Neural progenitor cell (in vitro differentiated cells): ENCODE measurements around the gene PRDM7. TPM values are rescaled to one million over a fixed set of nuclear protein-coding genes. Genes with fewer than 3 reads are reported as not detected.
"Not testable (repeated sequence)": the region's sequence is repeated elsewhere in the genome, so short reads cannot be mapped to it uniquely, and the experiment has no call there.

Source experiments
- DNase-seq: peaks from one replicate; pipeline ENCODE4 v3.0.0-alpha.2; 2016; ENCODE audit warnings: low spot score
- H2AFZ ChIP-seq: fragments of 200-600 bp; sonication (generic); replicated peaks from 2 replicates; pipeline ENCODE4 v1.6.1; 2016; ENCODE audit warnings: antibody characterized with exemption
- H3F3A ChIP-seq: fragments of 200-600 bp; sonication (generic); 2 replicates; pipeline ENCODE4 v1.6.1; 2016; ENCODE audit warnings: antibody characterized with exemption, low read depth
- H3K27ac ChIP-seq: fragments of 200-600 bp; sonication (generic); 2 replicates; pipeline ENCODE4 v1.5.1; 2016; ENCODE audit warnings: mild to moderate bottlenecking
- H3K27me3 ChIP-seq: fragments of 200-600 bp; sonication (generic); 2 replicates; pipeline ENCODE4 v1.6.1; 2016; ENCODE audit warnings: mild to moderate bottlenecking, moderate library complexity
- H3K36me3 ChIP-seq: fragments of 200-600 bp; sonication (generic); 2 replicates; pipeline ENCODE4 v1.5.1; 2016
- H3K4me1 ChIP-seq: fragments of 200-600 bp; sonication (generic); 2 replicates; pipeline ENCODE4 v1.6.1; 2016; ENCODE audit warnings: mixed run types
- H3K4me2 ChIP-seq: fragments of 200-600 bp; sonication (generic); 2 replicates; pipeline ENCODE4 v1.6.1; 2016
- H3K4me3 ChIP-seq: fragments of 200-600 bp; sonication (generic); 2 replicates; pipeline ENCODE4 v1.5.1; 2016
- H3K79me2 ChIP-seq: fragments of 200-600 bp; sonication (generic); 2 replicates; pipeline ENCODE4 v1.6.1; 2016; ENCODE audit warnings: low read depth
- H3K9ac ChIP-seq: fragments of 200-600 bp; sonication (generic); 2 replicates; pipeline ENCODE4 v1.6.1; 2016
- H3K9me3 ChIP-seq: fragments of 200-600 bp; sonication (generic); 2 replicates; pipeline ENCODE4 v1.5.1; 2016; ENCODE audit warnings: low read depth
- H4K20me1 ChIP-seq: fragments of 200-600 bp; sonication (generic); 2 replicates; pipeline ENCODE4 v1.6.1; 2016; ENCODE audit warnings: low read depth
- H3K27ac Mint-ChIP-seq: 3 replicates; pipeline ENCODE4 v1.8.0; 2021; ENCODE audit warnings: mixed read lengths
- H3K27me3 Mint-ChIP-seq: 2 replicates; pipeline ENCODE4 v1.8.0; 2022; ENCODE audit warnings: low read depth, mild to moderate bottlenecking, inconsistent platforms, moderate library complexity, mixed read lengths; ENCODE audit not compliant: insufficient read depth
- H3K36me3 Mint-ChIP-seq: 3 replicates; pipeline ENCODE4 v1.8.0; 2021; ENCODE audit warnings: mixed read lengths
- H3K4me1 Mint-ChIP-seq: 3 replicates; pipeline ENCODE4 v1.8.0; 2021; ENCODE audit warnings: mixed read lengths
- H3K4me3 Mint-ChIP-seq: 3 replicates; pipeline ENCODE4 v1.8.0; 2021; ENCODE audit warnings: mild to moderate bottlenecking, moderate library complexity, mixed read lengths
- H3K9me3 Mint-ChIP-seq: 3 replicates; pipeline ENCODE4 v1.8.0; 2020; ENCODE audit warnings: mixed read lengths
- CTCF ChIP-seq: fragments of 200-600 bp; sonication (generic); IDR thresholded peaks from 2 replicates; pipeline ENCODE4 v1.5.1; 2017; ENCODE audit warnings: antibody characterized with exemption, mild to moderate bottlenecking
- EZH2 ChIP-seq: fragments of 200-600 bp; sonication (generic); IDR thresholded peaks from 2 replicates; pipeline ENCODE4 v1.6.1; 2017; ENCODE audit warnings: antibody characterized with exemption, mild to moderate bottlenecking, moderate library complexity
- EZH2phosphoT487 ChIP-seq: fragments of 200-600 bp; sonication (generic); IDR thresholded peaks from 2 replicates; pipeline ENCODE4 v1.6.1; 2017; ENCODE audit warnings: antibody characterized with exemption
- total RNA-seq: library from RNA; depleted of rRNA; stranded (reverse); fragments of >200 nt; gene quantifications from 2 replicates; pipeline ENCODE4 v1.2.3, GENCODE V29; 2015; ENCODE audit warnings: low replicate concordance

PRDM7 gene
- not detected in 2 replicates for total RNA-seq

DNA sequence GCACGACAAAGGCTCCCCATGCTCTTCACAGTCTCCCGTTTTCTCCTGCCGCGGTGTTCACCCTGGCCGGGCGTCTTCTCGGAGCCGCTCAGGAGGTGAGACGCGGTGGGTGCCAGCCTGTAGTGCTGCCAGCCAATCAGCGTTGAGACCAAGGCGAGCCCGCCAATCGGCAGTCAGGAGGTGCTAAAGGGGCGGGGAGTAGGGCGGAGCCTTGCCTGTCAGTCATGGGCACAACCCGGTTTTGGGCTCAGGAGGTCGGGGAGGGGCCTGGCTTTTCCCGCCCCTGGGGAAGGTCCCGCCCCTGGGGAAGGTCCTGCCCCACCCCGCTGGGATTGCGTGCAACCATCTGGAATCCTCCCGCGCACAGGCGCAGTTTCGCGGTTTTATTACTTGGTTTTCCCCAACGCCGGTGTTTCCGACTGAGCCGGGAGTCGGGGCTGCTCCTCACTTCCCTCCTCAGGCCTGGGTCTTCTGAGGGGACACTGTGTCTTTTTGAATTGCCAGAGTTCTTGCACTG is at the start of gene PRDM7:
TSS of gene PRDM7 (minus strand) at position 92 of the 517 bp plus-strand sequence. CDS start 1,421 bp downstream, outside the sequence.
- H3K4me1 ChIP-seq, result no peaks in the 10 kb centered on the region
- H3K9ac ChIP-seq, result no peak within 1 kb of the TSS
- DNase-seq, result peak; percentile 96
- Mint-ChIP-seq H3K27me3 (peaks cover 21% of the 10 kb centered on the region), H3K27ac (peak within 1 kb of the TSS; percentile 8), H3K9me3 (peaks cover 13% of the 10 kb centered on the region), H3K4me1 (peaks cover 18% of the 10 kb centered on the region), H3K4me3 (peak within 1 kb of the TSS; percentile 87), H3K36me3 (no peaks in the 10 kb centered on the region)
- peak within 1 kb of the TSS; percentile 91 for H2AFZ ChIP-seq
- TF ChIP-seq CTCF, result no peak
- no peak for TF ChIP-seq EZH2phosphoT487
- no peak for TF ChIP-seq EZH2
- no peaks in the 10 kb centered on the region for H3K9me3 ChIP-seq
- H3K4me3 ChIP-seq, result peak within 1 kb of the TSS; percentile 38
- H3K36me3 ChIP-seq, result no peaks in the 10 kb centered on the region
- no peaks in the 10 kb centered on the region for H3K79me2 ChIP-seq
- H3K27ac ChIP-seq, result no peak within 1 kb of the TSS
- peak within 1 kb of the TSS; percentile 73 for H3K4me2 ChIP-seq
- peaks cover 63% of the 10 kb centered on the region for H3K27me3 ChIP-seq
- no peaks in the 10 kb centered on the region for H3F3A ChIP-seq
- no peaks in the 10 kb centered on the region for H4K20me1 ChIP-seq

DNA sequence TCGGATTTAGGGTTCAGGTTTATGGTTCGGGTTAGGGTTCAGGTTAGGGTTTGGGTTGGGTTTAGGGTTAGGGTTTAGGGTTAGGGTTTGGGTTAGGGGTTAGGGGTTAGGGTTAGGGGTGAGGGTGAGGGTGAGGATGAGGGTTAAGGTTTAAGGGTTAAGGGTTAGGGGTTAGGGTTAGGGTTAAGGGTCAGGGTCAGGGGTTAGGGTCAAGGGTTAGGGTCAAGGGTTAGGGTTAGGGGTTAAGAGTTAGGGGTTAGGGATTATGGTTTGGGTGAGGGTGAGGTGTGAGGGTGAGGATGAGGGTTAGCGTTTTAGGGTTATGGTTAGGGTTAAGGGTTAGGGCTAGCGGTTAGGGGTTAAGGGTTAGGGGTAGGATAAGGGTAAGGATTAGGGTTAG is 44.7 kb upstream of the PRDM7 start:
- not testable (repeated sequence) for H4K20me1 ChIP-seq, H3K79me2 ChIP-seq, H3K27ac Mint-ChIP-seq, H3F3A ChIP-seq, H3K9me3 Mint-ChIP-seq, H3K4me3 ChIP-seq, DNase-seq, H3K27me3 ChIP-seq, H3K4me1 Mint-ChIP-seq, H3K9me3 ChIP-seq, H3K4me3 Mint-ChIP-seq, H2AFZ ChIP-seq, H3K4me2 ChIP-seq, H3K36me3 ChIP-seq, H3K4me1 ChIP-seq, H3K27me3 Mint-ChIP-seq, H3K9ac ChIP-seq, H3K27ac ChIP-seq, H3K36me3 Mint-ChIP-seq

GRCh38 chr16:90107617-90108016 is 30.5 kb upstream of the PRDM7 start:
- not testable (repeated sequence) for H3K36me3 ChIP-seq, H3F3A ChIP-seq, H4K20me1 ChIP-seq, H3K9ac ChIP-seq, H3K27ac ChIP-seq, H3K27ac Mint-ChIP-seq, H3K79me2 ChIP-seq, H3K4me2 ChIP-seq, H3K4me3 ChIP-seq, H3K36me3 Mint-ChIP-seq, H3K27me3 Mint-ChIP-seq, H3K9me3 ChIP-seq, H3K9me3 Mint-ChIP-seq, H2AFZ ChIP-seq, H3K4me1 ChIP-seq, H3K4me3 Mint-ChIP-seq, H3K4me1 Mint-ChIP-seq, DNase-seq
- H3K27me3 ChIP-seq, result peaks cover 13% of the 10 kb centered on the region

GRCh38 chr16:90107060-90107459 is 29.9 kb upstream of the PRDM7 start:
- not testable (repeated sequence) for H3K9me3 Mint-ChIP-seq, H4K20me1 ChIP-seq, H3K79me2 ChIP-seq

GRCh38 chr16:90106271-90106670 is 29.1 kb upstream of the PRDM7 start:
- TF ChIP-seq CTCF, result peak; percentile 64
- H3K79me2 ChIP-seq, H3K4me1 ChIP-seq, H3K9me3 Mint-ChIP-seq, H3K36me3 Mint-ChIP-seq, H3F3A ChIP-seq, H3K27ac Mint-ChIP-seq, H3K4me1 Mint-ChIP-seq, H4K20me1 ChIP-seq, H3K36me3 ChIP-seq, H3K4me3 Mint-ChIP-seq, H3K9me3 ChIP-seq, H2AFZ ChIP-seq, H3K27me3 Mint-ChIP-seq, H3K9ac ChIP-seq, H3K27ac ChIP-seq: not testable (repeated sequence)
- DNase-seq, result peak; percentile 87
- Histone ChIP-seq H3K4me3 (peak overlapping the region; percentile 27), H3K4me2 (peak overlapping the region; percentile 27), H3K27me3 (peaks cover 13% of the 10 kb centered on the region)

More at GRCh38 chr16:90107060-90107459, 29.9 kb upstream of the PRDM7 start:
- H3K27me3 ChIP-seq, result peaks cover 13% of the 10 kb centered on the region
- not testable (repeated sequence) for H3K27ac ChIP-seq, H2AFZ ChIP-seq, H3F3A ChIP-seq, H3K9ac ChIP-seq, DNase-seq, H3K4me3 Mint-ChIP-seq, H3K27me3 Mint-ChIP-seq, H3K36me3 Mint-ChIP-seq, H3K4me1 Mint-ChIP-seq, H3K4me1 ChIP-seq, H3K36me3 ChIP-seq, H3K4me3 ChIP-seq, H3K4me2 ChIP-seq, H3K27ac Mint-ChIP-seq, H3K9me3 ChIP-seq

- H3K27ac Mint-ChIP-seq, H3K4me3 ChIP-seq, H4K20me1 ChIP-seq, H3K27ac ChIP-seq, H3K4me3 Mint-ChIP-seq, H3K4me2 ChIP-seq, H3K4me1 Mint-ChIP-seq, H2AFZ ChIP-seq, DNase-seq, H3K36me3 ChIP-seq, H3K9me3 Mint-ChIP-seq, H3K27me3 Mint-ChIP-seq, H3K9me3 ChIP-seq, H3K36me3 Mint-ChIP-seq, H3K9ac ChIP-seq, H3K4me1 ChIP-seq, H3K79me2 ChIP-seq, H3F3A ChIP-seq: not testable (repeated sequence)
- H3K27me3 ChIP-seq, result peaks cover 13% of the 10 kb centered on the region
Measured at GRCh38 chr16:90104725-90105124, 27.6 kb upstream of the PRDM7 start.
